ENCODE data around the gene TICRR.

Gene TICRR

GRCh38 chr15:89615135-89615534, 39.9 kb downstream of the TICRR start:
- no peak for TF ChIP-seq CTCF (IDR thresholded peaks at IDR 0.05; ENCODE audit: low read depth, low read length)

GRCh38 chr15:89616228-89616627, 41.0 kb downstream of the TICRR start:
- TF ChIP-seq CTCF (IDR thresholded peaks at IDR 0.05; ENCODE audit: low read depth, low read length): no peak
- no peak overlapping the region for H3K4me3 ChIP-seq (ENCODE audit: low read depth, low read length)

More at GRCh38 chr15:89615135-89615534, 39.9 kb downstream of the TICRR start:
- no peak overlapping the region for H3K4me3 ChIP-seq (ENCODE audit: low read depth, low read length)

GRCh38 chr15:89621547-89621946, 46.3 kb downstream of the TICRR start:
- H3K4me3 ChIP-seq (ENCODE audit: low read depth, low read length): no peak overlapping the region
- no peak for TF ChIP-seq CTCF (IDR thresholded peaks at IDR 0.05; ENCODE audit: low read depth, low read length)

GRCh38 chr15:89623165-89623564, 47.9 kb downstream of the TICRR start:
- no peak overlapping the region for H3K4me3 ChIP-seq (ENCODE audit: low read depth, low read length)
- no peak for TF ChIP-seq CTCF (IDR thresholded peaks at IDR 0.05; ENCODE audit: low read depth, low read length)

- no peak for TF ChIP-seq CTCF (IDR thresholded peaks at IDR 0.05; ENCODE audit: low read depth, low read length)
- no peak overlapping the region for H3K4me3 ChIP-seq (ENCODE audit: low read depth, low read length)
Observed at GRCh38 chr15:89625716-89626115, 50.4 kb downstream of the TICRR start.

GRCh38 chr15:89627256-89627970, 52.1 kb downstream of the TICRR start:
- TF ChIP-seq CTCF (IDR thresholded peaks at IDR 0.05; ENCODE audit: low read depth, low read length): no peak
- no peak overlapping the region for H3K4me3 ChIP-seq (ENCODE audit: low read depth, low read length)

DNA sequence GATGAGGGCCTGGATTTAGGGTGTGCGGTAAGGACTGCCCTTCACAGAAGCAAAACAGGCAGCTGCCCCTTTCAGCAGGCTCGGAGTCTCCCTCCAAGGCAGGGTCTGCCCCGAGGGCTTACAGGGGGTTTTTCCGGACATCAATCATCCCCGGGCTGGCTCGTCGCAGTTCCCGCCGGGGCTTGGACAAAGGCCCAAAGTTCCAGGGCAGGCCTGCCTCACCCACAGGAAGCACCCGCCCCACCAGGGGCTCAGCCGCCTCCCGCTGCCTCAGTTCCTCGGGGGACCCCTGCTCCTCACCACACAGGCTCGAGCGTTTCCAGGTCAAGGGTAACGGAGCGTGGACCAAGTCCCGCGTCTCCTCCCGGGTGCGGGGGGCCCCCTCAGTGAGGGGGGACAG, 53.0 kb downstream of the TICRR start:
- H3K4me3 ChIP-seq (ENCODE audit: low read depth, low read length): no peak overlapping the region
- TF ChIP-seq CTCF (IDR thresholded peaks at IDR 0.05; ENCODE audit: low read depth, low read length): no peak
